Measurements from ENCODE around the gene PICK1.
"Not testable (repeated sequence)": the region's sequence is repeated elsewhere in the genome, so short reads cannot be mapped to it uniquely, and the experiment has no call there.

Gene PICK1

GRCh38 chr22:38074181-38075104, 17.2 kb downstream of the PICK1 start:
- no peak for DNase-seq (ENCODE audit: low spot score)

DNA sequence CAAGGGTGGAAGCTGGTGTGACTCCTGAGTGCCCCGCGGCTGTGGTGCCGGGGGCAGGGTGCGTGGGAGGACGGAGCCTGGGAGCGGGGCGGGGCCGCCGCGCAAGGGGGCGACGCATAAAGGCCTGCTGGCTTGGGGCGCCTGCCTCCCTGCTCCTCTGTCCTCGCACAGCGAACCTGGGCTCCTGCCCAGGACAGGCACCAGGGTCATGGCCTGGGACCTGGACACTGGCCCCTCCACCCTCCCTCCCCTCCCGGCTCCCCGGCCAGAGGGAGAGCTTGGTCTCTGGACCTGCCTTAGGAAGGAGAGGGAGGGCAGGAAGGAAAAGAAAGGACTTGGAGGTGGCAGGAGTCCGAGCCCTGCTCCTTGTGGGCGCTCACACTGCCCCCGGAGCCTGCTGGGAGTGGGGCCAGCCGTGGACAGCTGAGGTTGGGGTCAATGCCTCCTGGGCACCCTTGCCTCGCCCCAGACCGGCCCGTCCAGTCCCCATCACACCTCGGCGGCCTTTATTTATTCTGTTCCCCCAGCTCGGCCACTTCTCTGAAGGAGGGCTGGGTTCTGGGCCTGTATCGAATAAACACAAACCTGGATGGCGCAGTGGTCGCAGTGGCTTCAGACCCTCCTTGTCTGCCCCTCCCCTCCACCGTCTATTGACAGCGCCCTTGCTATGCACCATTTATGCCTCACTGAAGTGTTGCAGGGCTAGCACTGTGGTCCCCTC, 18.1 kb downstream of the PICK1 start:
- DNase-seq (ENCODE audit: low spot score): no peak

GRCh38 chr22:38075961-38076360, 18.8 kb downstream of the PICK1 start:
- DNase-seq (ENCODE audit: low spot score): no peak

- DNase-seq (ENCODE audit: low spot score): no peak
These were observed 19.9 kb downstream of the PICK1 start for GRCh38 chr22:38077096-38077495.

DNA sequence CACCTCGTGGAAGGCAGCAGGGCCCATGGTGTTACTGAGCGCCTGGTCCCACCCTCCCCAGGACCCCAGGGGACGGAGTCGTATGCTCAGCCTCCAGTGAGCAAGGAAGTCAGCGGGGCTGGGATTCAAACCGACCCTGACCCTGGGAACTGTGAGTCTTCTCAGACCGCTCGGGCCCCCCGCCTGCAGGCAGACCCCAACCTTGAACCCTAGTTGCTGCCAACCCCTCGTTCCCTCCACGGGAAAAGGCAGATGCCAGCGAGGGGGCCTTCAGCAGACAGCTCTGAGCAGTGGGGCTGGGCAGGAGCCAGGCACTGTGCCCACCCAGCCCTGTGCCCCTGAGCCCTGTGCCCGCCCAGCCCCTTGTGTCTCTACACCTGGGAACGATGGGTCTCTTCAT, 20.4 kb downstream of the PICK1 start:
- no peak for DNase-seq (ENCODE audit: low spot score)

GRCh38 chr22:38078046-38078840, 21.0 kb downstream of the PICK1 start:
- no peak for DNase-seq (ENCODE audit: low spot score)

DNA sequence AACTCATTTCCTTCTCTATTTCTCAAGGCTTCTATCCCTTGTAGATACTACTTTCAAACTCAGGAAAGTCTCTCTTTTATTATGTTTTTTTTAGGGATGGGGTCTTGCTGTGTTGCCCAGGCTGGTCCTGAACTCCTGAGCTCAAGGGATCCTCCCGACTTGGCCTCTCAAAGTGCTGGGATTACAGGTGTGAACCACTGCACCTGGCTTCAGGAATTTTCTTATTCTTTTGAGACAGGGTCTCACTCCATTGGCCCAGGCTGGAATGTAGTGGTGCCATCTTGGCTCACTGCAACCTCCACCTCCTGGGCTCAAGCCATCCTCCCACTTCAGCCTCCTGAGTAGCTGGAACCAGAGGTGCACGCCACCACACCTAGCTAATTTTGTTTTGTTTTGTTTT, 22.0 kb downstream of the PICK1 start:
- DNase-seq (ENCODE audit: low spot score): not testable (repeated sequence)

DNA sequence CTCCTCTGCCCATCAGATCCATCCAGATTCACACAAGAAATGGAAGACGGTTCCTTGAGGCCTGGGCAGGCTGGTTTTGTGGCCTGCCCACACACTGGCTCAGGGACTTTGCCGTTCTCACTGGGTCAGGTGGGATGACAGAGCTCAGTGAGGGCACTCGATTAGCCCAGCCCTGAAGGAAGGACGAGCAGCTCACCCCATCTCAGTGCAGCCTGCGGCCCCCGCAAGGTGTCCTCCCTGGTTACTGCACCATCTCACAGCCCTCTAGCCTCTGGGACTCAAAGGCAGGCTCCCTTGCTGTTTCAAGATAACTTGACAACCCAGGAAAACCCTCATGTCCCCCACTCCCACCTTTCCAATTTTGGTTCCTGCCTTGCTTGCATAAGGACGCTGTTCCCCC, 22.6 kb downstream of the PICK1 start:
- no peak for DNase-seq (ENCODE audit: low spot score)

- no peak for DNase-seq (ENCODE audit: low spot score)
These were observed 23.3 kb downstream of the PICK1 start for GRCh38 chr22:38080474-38080849.

DNA sequence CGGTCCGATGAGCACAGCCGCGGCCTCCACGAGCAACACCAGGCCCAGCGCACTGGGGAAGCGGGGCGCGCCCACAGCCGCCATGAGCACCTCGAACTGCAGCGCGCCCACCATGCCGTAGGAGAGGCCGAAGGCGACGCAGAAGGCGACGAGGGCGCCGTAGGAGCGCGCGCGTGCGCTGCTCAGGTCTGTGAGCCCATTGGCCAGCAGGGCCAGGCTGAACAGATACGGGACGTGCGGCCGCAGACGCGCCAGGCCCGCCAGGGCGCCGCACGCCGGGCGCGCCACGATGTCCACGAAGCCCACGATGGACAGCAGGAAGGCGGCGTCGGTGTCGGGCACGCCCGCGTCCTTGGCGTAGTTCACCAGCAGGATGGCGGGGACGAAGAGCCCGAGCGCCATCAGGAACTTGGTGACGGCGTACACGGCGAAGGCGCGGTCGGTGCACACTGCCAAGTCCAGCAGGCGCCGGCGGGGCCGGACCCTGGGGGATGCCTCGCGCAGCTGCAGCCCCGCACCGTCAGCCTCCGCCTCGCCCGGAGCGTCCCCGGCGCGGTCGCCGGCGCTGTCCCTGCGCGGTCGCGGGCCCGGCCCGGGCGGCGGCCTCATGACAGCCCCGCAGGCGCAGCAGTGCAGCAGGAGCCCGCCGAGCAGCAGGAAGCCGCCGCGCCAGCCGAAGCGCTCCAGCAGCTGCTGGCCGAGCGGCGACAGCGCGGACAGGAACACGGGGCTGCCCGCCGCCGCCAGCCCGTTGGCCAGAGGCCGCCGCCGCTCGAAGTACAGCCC, 23.8 kb downstream of the PICK1 start:
- DNase-seq (ENCODE audit: low spot score): no peak

DNA sequence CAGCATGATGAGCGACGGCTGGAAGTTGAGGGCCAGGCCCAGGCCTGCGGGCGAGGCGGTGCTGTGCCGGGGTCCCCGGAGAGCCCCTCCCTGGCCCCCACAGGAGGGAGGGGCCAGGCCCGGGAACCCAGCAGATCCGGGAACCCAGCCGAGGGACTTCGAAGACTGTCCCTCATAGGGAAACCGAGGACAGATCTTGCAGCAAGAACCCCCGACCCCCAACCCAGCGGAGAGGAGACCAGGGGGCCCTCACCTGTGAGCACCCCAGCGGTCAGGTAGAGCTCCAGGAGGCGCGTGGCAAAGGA, 24.4 kb downstream of the PICK1 start:
- no peak for DNase-seq (ENCODE audit: low spot score)

- DNase-seq (ENCODE audit: low spot score): no peak
These were observed 25.0 kb downstream of the PICK1 start for GRCh38 chr22:38081941-38082828.

- no peak for DNase-seq (ENCODE audit: low spot score)
These were observed 25.9 kb downstream of the PICK1 start for GRCh38 chr22:38082986-38083710.

- no peak for DNase-seq (ENCODE audit: low spot score)
These were observed 26.9 kb downstream of the PICK1 start, which contains the start of gene SLC16A8 for GRCh38 chr22:38083931-38084631. SLC16A8 (minus strand) TSS chr22:38084184; CDS start chr22:38082873, 1,311 bp downstream.

DNA sequence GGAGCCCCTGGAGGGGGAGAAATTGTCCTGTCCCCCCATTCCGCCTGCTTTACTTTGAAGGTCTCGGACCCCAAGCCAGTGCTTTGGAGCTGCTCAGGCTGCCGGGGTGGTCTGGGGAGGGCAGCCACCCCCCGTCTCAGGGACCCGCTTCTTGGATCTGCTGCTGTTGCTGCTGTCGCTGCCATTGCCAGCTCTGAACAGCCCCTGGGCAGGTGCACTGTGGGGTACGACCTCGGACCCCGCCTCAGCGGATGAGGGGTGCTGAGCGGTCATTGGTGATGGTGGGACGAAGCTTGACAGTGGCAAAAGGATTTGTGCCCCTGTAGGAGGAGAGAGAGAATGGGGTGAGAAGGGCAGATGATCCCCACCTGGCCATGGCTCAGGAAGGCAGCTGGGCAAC, 27.9 kb downstream of the PICK1 start:
- no peak for DNase-seq (ENCODE audit: low spot score)

- DNase-seq (ENCODE audit: low spot score): no peak
These were observed 28.3 kb downstream of the PICK1 start for GRCh38 chr22:38085501-38085900.

GRCh38 chr22:38086001-38086845, 29.0 kb downstream of the PICK1 start:
- DNase-seq (ENCODE audit: low spot score): no peak

DNA sequence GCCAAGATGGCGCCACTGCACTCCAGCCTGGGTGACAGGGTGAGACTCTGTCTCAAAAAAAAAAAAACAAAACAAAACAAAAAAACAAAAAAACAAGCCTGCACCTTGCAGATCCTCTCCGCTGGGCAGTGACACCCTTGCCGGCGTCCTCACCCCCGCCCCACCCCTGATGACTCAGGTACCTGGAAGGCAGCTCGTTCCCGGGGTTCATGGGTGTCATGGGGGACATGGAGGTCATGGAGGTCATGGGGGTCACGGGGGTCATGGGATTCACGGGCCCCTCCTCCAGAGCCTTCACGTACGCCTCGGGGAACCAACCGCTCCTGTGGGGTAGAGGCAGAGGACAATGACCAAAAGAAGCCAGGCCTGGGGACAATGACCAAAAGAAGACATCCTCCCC, 29.7 kb downstream of the PICK1 start:
- DNase-seq (ENCODE audit: low spot score): no peak

Measured in cerebellar cortex (tissue), 1 donor.